Measurements from ENCODE around the gene SAMD11.

DNA sequence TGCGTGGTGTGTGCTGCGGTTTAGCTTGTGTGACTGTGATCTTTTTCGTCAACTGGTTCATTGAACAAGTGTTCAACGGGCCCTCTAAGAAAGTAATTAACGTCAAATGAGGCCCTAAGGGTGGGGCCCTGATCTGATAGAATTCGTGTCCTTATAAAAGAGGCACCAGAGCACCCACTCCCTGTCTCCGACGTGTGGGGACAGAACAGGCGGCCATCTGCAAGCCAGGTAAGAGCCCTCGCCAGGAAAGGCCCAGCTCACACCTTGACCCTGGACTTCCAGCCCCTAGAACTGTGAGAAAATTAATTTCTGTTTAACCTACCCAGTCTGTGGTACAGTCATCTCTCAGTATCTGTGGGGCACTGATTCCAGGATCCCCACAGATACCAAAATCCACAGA, 20.4 kb upstream of the SAMD11 start:
- TF ChIP-seq POLR2A (IDR thresholded peaks at IDR 0.05): no peak
- TF ChIP-seq, protein P1, sequence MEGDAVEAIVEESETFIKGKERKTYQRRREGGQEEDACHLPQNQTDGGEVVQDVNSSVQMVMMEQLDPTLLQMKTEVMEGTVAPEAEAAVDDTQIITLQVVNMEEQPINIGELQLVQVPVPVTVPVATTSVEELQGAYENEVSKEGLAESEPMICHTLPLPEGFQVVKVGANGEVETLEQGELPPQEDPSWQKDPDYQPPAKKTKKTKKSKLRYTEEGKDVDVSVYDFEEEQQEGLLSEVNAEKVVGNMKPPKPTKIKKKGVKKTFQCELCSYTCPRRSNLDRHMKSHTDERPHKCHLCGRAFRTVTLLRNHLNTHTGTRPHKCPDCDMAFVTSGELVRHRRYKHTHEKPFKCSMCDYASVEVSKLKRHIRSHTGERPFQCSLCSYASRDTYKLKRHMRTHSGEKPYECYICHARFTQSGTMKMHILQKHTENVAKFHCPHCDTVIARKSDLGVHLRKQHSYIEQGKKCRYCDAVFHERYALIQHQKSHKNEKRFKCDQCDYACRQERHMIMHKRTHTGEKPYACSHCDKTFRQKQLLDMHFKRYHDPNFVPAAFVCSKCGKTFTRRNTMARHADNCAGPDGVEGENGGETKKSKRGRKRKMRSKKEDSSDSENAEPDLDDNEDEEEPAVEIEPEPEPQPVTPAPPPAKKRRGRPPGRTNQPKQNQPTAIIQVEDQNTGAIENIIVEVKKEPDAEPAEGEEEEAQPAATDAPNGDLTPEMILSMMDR (IDR thresholded peaks at IDR 0.05): no peak
